HG03432 (cell line): ENCODE data around the gene TPH2.

Experiments
- ATAC-seq: cut with Tn5 transposase; IDR thresholded peaks from one replicate; pipeline ENCODE4 v1.9.1; 2021; ENCODE audit warnings: mild to moderate bottlenecking, moderate library complexity; ENCODE audit not compliant: unreplicated experiment

Gene TPH2

GRCh38 chr12:71958457-71958856 lies 19.8 kb downstream of the TPH2 start:
- no peak for ATAC-seq

- ATAC-seq, result no peak
Observed at GRCh38 chr12:71958993-71959578, 20.4 kb downstream of the TPH2 start.

GRCh38 chr12:71967211-71967610 lies 28.6 kb downstream of the TPH2 start:
- ATAC-seq, result no peak

GRCh38 chr12:71969330-71969729 lies 30.7 kb downstream of the TPH2 start:
- no peak for ATAC-seq

- no peak for ATAC-seq
Observed at GRCh38 chr12:71970031-71970430, 31.4 kb downstream of the TPH2 start.

- no peak for ATAC-seq
Observed at GRCh38 chr12:71972441-71973074, 33.9 kb downstream of the TPH2 start.

DNA sequence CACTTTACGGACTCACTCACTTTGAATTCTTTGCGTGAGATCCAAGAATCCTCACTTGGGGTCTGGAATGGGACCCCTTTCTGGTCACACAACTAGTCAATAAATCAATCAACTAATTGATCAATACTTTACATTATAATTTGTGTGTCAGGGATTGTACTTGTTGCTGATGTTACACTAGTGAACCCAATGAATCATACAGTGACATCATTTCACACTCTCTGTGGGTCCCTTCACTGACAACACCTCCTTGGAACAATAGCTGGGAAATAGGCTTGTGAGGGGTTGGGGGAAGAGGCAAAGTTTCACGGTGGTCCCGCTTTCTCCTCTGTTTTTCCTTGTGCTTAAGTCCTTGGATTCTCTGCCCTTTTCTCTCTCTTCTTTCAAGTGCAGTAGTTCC lies 35.0 kb downstream of the TPH2 start:
- ATAC-seq, result no peak

DNA sequence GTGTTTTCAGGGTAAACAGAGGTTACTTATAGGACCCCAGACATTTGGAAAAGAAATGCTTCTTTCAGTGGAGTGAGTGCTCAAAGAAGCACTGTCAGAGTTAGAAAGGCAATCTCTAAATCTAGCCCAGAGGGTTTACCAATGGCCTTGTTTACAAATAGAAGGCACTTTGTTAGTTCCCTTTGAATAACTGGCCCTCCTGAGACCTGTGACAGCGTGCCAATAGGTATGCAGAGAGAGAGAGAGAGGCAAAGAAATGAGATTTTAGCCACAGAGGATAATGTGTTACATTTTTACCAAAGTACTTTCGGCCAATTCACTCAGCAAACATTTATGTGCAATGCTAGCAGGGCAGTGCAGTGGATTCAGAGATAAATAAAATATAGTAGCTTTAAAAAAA lies 41.9 kb downstream of the TPH2 start:
- ATAC-seq, result no peak

GRCh38 chr12:71981149-71981548 lies 42.5 kb downstream of the TPH2 start:
- no peak for ATAC-seq

GRCh38 chr12:71994715-71995114 lies 56.1 kb downstream of the TPH2 start:
- no peak for ATAC-seq

DNA sequence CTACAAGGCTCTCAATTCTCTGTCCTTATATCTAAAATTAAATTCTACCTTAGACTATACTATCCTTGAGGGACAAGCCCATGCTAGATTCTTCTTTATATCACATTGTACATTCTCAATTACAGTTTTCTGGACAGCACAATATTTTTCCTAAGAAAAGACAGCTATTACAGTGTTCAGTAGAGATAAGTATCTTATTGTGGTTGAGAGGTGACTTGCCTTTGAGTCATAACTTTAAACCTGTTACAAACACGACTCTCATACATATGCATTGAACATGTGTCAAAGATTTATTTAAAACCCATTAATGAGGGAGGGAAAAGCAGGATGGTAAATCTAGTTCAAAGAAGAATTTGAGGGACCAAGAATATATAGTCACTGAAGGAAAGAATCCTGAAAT lies 61.1 kb downstream of the TPH2 start:
- no peak for ATAC-seq

GRCh38 chr12:72000969-72001648 lies 62.5 kb downstream of the TPH2 start:
- ATAC-seq, result no peak

DNA sequence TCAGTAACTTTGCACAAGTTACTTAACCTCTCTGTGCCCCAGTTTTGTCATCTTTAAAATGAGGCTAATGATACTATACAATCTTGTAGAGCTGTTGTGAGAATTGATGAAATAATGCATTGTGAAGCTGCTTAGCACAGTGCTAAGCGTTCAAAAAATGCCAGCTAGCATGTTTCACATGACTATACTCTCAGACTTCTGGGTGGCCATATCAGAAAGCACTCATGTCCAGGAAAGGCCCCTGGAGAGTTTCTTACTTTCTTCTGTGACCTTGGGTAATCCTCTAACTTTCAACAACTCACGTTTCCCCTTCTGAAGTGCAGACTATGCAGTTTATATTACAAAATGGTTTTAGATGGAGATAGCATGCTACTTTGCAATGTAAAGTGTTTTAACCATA lies 68.1 kb downstream of the TPH2 start:
- ATAC-seq, result no peak

DNA sequence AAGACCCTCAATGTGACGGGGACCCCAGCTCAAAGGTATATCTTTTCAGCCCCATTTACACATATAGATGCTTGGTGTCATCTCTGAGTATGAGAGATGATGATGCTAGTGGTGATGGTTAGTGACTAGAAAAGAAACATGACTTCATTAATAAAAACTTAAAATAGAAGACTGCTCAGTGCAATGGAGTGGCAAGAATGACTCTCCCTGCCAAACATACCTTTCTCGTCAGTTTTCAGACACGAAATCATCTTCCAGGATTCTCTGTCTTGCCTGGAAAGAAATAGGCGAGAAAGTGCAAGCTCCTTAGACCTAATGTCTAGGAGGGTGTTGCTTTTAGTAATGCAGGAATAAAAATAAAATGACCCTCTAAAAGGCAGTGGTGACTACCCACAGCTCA lies 71.7 kb downstream of the TPH2 start:
- ATAC-seq, result no peak

GRCh38 chr12:72011374-72011773 lies 72.7 kb downstream of the TPH2 start:
- no peak for ATAC-seq

DNA sequence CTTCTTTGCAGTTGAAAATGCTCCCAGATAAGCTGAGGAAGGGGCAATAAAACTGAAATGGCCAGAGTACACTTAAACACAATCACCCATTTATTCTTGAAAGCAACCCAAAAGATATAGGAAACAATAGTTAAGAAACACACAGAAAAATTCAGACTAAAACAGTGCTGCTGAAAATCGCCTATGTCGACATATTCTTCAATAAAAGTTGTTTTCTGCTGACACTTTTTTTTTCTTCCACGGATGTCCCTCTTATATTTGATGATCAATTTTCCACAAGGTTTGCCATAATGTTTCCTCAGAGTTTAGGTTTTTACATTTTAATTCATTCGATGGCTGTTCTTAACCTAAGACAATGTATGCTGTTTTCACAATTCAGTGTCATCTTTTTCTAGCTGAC lies 74.2 kb downstream of the TPH2 start:
- ATAC-seq, result no peak

DNA sequence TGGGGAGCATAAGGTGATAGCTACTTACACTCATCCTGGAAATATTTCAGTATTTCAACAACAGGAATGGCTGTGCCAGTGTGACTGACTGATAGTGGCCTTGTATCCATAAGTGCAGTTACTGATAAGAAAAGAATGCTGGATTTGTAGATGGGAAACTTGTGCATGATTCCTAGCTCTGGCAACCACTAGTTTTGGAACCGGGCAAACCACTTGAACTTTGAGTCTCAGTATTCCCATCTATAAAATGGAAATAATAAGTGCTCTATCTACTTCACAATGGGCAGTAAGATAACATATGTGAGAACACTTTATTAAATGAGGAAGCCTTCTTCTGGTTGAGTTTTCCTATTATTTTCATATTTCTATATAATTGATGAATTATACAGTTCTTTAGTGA lies 77.2 kb downstream of the TPH2 start:
- no peak for ATAC-seq

DNA sequence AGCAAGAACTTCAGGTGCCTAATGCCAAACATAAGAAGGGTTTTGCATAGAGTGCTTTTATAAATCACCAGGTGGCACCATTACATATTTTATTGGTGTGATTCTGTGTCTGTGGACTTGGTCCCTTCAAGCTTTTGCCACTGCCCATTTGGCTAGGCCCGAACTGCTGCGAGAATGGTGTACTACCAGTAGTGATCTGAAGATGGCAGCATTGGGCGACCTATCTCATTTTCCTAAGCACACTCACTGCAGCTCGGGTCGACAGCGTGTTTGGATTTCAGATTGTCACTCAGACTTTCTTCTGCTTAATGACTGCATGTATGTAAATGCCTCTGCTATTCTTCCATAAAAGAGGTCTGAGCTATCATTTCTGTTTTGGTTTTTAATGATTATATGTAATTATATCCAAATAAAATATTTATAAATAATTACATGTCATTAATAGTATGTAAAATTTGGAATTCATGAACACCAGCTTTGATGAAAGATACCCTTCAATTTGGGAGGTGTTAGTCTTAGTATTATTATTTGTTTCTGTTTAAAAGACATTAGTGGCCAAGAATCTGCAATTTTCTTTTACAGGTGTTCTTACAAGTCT lies 78.5 kb downstream of the TPH2 start:
- ATAC-seq, result peak; percentile 98

GRCh38 chr12:72018036-72018435 lies 79.4 kb downstream of the TPH2 start:
- ATAC-seq, result no peak

- no peak for ATAC-seq
Observed at GRCh38 chr12:72024613-72025012, 86.0 kb downstream of the TPH2 start.

- ATAC-seq, result no peak
Observed at GRCh38 chr12:72025524-72025923, 86.9 kb downstream of the TPH2 start.

DNA sequence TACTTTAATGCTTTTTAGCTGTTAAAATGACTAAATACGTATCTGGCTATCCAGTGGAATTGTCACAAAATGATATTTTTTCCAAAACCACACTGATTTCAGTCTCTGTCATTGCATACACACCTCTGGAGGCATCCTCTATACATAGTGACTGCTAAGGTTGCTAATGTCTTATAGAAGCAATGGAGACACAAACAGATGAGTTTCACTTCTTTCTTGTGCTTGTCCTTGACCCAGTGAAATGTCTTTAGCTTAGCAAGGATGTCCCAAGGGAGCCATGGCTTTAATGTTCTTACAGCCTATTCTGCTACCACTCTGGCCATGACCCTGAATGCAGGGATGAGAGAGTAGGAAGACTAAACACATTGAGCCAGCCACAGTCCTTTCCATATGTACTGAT lies 90.3 kb downstream of the TPH2 start:
- ATAC-seq, result no peak
